NCI-H2227 treated with DMSO at 0.1 percent for 48 hours (cell line): ENCODE data around the gene TOPBP1.

Experiments used
- DNase-seq: peaks from one replicate; lab custom pipeline; 2025; lab: John Stamatoyannopoulos, UW

TOPBP1 gene

DNA sequence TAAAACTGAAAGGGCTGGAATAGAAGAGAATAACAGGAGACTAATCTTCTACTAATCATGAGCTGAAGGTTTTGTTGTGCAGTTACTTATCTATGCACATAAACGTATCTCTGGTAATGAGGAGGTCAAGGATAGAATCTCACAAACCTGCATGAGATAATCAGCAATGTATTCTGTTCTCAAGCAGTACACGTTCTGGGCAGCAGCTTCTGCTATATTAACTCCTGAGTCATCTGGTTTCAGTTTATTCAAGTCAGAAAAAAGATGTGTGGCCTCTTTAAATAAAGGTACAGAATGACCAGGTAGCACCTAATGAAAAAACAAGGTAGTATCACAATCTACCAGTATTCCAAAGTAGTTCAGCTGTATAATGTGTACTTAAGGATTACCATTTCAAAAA lies 53.4 kb downstream of the TOPBP1 start:
- DNase-seq, result no peak

DNA sequence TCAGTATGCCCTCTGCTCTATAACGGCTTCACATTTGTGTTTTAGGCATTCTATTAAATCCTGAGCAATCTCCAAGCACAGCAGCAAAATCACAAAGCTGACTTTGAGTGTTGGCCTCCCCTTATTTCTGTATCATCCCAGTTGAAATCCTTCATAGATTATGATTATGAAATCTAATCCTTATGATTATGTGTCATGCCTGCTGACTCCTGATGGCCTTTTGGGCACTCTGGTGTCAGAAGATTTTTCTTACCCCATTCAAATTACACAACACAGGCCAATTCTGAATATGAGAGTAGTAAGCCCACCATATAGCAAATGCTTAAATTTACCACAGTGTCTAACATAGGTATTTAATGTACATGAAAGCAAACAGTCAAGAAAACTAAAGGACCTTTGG lies 53.9 kb downstream of the TOPBP1 start:
- DNase-seq, result no peak

DNA sequence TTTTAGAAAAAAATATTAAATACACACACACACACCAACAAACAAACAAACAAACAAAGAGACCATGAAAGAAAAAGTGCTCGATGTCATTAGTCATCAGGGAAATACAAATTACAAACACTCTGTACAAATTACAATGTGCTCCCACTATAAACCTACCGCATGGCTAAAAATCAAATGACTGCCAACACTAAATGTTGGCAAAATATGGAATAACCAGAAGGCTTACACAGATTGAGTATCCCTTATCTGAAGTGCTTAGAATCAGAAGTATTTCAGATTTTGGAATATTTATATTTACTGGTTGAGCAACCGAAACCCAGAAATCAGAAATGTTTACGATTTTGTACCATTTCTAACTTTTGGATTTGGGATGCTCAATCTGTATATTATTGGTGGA lies 54.8 kb downstream of the TOPBP1 start:
- no peak for DNase-seq

DNA sequence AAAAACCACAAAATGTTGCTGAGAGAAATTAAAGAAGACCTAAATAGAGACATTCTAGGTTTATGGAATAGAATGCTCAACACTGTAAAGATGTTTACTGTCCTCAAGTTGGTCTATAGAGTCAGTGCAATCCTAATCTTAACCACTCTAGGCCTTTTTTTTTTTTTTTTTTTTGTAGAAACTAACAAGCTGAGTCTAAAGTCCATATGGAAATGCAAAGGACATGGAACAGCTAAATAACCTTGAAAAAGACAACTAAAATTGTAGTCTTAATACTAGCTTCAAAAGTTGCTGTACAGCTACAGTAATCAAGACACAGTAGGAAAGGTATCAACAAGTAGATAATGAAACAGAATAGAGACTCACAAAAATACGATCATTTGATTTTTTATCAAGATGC lies 55.4 kb downstream of the TOPBP1 start:
- DNase-seq, result no peak

DNA sequence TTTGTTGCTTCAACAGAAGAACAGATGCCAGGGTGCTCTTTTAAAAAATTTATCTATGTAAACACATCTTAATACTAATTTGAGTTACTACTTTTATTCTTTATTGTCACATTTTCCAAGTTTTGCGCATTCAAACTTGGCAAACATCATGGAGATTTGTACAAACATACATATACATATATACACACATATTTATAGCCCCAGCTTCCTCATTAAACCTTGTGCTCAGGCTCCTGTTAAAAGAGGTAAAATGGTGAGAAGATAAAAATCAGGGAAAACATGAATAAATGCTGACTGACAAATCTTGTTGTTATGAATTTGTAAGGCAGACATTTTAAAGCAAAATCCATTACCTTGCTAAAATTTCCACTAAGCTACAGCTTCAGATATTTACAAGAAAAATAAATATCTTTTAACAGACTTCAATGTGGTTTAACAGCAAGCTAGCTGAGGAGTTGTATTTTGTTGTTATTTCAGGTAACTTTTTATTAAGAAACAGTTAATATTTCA lies 61.1 kb downstream of the TOPBP1 start:
- no peak for DNase-seq

DNA sequence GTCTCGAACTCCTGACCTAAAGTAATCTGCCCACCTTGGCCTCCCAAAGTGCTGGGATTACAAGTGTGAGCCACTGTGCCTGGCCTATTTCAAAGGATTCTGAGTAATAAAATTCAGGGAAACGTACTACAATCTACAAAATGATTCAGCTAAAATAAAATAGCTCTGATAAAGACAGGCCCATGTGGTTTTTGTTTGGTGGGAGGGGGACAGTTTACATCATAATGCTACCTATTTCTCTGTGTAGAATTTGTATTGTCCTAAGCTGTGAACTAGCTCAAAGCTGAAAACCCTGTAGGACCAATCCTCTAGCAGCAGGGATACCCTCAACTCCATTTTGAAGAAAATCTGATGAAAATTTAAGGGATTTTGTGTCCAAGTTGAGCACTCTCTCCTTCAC lies 62.5 kb downstream of the TOPBP1 start:
- DNase-seq, result no peak

DNA sequence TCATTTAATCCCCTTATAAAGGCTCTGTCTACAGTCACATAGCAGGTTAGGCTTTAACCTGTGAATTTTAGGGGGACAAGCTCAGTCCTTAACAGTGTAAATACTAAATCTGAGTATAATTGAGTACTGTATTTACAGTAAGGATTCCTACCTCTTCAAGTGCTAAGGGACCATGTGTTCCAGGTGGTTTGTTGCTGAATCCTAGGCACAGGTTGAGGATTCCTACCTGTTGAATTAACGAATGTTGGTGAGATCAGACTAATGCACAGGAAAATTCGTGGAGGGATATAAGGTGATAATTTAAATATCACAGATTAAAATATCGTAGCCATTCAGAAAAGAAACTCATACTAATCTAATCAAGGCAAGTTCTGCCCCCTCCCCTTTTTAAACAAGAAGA lies 63.3 kb downstream of the TOPBP1 start:
- no peak for DNase-seq

DNA sequence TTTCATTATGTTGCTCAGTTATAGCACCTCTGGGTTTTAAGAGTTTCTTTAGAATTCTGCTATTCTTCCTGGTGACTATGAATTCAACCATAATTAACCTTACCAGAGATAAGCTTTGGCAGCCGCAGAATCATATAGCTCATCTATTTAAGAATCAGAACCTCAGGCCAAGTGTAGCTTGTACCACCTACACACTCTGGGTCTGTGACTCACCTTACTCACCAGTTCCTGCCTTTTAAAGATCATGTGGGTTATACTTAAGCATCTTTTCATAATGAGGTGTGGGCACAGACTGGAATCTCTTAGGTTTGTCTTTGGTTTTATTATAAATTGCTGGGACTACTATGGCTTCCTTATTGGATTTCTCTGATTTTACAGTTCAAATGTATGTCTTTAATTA lies 66.4 kb downstream of the TOPBP1 start:
- DNase-seq, result no peak

DNA sequence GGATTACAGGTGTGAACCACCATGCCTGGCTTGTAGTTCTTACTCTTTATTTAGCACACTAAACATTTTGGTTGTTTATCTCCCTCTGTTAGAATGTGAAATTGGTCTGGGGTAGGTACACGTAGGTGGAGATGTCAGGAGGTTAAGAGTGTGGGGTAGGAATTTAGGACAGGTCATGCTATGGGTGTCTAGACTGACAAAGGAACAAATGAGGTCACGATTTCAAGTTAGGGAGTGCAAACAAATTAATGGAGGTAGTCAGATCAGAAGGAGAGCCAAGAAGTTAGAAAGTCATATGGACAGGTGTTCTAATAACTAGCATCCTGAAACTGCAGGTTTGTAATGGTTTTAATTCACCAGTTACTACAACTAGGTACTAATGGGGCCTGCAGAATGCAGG lies 68.5 kb downstream of the TOPBP1 start:
- DNase-seq, result no peak

DNA sequence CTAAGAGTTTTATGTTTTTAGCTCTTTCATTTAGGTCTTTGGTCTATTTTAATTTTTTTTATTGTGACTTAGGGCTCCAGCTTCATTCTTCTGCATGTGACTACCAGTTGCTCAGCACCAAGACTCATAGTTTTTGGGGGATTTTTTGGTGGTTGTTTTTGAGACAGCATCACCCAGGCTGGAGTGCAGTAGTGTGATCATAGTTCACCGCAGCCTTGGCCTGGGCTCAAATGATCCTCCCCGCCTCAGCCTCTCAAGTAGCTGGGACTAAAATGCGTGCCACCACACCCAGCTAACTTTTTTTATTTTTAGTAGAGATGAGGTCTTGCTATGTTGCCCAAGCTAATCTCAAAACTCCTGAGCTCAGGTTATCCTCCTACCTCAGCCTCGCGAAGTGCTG lies 68.9 kb downstream of the TOPBP1 start:
- no peak for DNase-seq

DNA sequence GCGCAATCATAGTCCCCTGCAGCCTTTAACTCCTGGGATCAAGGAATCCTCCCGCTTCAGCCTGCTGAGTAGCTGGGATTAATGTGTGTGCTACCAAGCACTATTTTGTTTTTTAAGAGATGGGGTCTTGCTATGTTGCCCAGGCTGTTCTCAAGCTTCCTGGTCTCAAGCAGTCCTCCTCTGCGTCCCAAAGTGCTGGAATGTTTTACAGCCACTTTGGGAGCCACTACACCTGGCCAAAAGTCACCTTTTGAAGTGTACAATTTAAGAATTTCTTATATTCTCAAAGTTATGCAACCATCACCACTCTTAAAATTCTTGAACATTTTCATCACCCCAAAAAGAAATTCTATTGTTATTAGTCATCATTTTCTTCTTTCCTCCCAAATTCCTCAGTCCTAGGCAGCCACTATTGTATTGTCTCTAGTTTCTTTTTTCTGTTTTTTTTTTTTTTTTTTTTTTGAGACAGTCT lies 70.4 kb downstream of the TOPBP1 start:
- DNase-seq, result no peak

DNA sequence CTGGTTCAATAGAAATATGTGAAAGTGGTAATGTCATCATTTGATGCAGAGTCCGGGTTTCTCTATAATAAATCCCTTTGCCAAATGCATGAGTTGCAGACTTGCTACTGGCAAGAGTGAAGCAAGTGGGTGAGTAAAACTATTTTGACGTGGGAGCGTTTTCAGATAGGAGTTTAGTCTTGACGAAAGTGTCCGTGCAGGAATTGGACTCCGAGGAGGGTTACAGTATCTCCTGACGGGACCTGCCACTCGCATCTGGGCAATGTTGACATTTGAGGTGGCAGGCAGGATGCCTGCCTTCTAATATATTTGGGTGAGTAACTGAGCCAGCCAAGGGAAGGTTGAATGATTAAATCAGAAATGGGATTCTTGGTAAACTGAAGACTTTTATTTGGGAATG lies 72.2 kb downstream of the TOPBP1 start:
- DNase-seq, result no peak

DNA sequence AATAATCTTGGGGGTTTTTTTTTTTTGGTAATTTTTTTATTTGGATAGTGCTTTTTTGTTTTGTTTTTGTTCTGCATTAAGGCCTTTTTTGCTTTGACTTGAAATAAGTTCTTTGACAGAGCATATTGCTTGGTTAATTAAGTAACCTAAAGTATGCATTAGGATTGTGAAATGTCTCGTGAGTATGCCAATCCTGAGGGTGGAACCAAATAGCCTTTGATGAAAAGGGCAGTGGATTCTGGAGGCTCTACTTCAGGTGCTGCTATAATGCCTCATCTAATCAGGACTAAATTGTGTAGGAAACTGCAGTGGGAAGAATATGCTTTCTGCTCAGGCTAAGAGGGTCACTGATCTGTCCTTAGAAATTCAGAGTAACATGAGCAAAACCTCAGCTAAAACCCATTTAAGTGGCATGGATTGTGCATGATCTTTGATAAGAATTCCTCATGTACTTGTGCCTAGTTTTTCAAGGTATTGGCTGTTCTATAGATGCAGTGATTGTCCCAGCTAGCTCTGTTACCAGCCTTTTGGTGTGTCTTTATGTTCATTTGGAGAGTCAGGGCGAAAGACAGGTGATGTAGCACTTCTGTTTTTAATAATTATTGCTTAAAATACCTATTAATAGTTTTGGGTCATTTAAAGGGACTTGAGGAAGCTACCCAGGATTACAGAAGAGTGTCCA lies 72.8 kb downstream of the TOPBP1 start:
- no peak for DNase-seq

DNA sequence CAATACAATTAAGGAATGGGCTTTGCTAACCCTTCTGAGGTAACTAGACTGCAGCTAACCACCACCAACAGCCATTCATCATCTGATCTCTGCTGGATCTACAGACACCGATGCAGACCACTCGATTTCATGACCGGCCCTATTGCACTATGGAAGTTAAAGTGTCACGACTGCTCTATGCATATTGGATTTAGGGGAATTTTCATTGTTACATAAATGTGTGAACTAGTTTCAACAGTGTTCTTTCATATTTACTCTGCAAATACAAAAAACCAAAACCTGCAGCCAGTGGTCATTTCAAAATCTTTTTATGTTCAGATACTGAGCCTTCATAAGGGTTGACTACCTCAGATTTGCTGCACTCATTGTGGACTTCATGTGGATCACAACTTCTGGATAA lies 73.7 kb downstream of the TOPBP1 start:
- DNase-seq, result no peak

DNA sequence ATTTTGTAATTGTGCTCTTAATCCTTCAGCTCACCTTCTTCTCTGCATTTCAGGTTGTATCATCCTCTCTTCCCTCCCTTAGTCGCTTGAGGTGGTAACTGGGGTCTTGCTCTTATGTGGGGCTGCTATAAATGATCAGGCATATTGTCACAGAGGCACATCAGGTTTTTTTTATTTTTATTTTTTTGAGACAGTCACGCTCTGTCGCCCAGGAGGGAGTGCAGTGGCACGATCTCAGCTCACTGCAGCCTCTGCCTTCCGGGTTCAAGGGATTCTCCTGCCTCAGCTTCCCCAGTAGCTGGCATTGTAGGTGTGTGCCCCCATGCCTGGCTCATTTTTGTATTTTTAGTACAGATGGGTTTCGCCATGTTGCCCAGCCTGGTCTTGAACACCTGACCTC lies 78.3 kb downstream of the TOPBP1 start:
- DNase-seq, result no peak

DNA sequence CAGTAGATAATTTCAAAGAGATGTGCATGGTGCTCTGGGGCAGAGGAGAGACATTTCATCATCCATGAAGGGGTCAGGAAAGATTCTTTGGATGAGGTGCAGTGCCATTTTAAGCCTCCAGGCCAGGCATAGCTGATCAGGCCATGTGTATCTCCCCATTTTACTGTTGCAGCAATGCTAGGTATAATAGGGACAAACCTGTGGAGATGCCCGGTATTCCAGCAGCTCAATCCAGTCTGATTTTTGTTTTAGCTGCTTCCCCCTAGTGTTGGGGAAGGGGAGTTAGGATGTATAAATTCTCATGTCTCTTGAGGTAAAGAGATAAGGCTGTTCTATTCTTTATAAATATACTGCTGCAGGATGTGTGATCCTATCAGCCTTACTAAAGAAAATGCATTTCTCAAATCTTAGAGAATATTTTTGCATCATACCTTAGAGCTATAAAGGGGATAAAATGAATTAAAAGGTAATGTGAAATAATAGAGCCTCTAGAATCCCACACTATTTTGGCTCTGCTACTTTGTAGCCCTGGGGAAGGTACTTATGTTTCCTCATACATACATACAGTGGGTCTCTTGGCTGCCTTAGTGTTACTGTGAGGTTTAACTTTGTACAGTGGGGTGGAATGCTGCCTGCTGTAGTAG lies 83.1 kb downstream of the TOPBP1 start:
- no peak for DNase-seq

DNA sequence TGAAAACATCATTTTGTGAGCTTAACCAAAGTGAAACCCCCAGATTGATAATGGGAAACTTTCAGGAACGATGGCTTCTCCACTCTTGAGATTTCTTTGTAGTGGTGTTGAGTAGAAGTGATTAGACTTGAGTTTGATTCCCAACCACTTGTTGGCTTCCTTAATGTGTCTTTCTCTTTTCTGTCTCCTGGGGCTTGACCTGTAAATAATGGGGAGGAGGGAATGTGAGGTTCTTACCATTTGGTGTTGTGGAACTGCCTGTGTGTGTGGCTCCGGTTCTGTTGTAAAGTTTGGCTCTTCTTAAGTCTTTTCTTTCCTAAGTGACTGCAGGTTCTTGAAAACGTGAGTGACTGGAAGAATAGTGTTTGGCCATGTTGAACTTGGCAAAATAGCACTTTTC lies 85.6 kb downstream of the TOPBP1 start:
- DNase-seq, result no peak

DNA sequence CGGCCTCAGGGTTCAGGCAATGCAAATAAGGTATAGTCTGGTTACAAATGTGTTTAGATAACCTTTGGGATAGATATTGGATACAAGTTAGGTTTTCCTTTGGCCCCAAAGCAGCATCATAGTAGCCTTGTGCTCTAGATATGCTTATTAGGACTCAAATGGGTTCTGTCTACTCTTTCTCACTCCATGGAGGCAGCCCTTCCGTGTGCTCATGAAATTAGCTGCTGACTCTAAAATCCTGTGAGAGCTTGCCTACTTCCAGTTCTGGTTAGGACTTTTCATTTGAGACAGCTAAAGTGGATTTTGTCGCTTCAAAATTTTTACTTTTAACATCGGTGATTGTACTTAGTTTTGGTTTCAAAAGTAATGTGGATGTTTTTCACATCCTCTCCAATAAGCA lies 86.7 kb downstream of the TOPBP1 start:
- DNase-seq, result no peak

DNA sequence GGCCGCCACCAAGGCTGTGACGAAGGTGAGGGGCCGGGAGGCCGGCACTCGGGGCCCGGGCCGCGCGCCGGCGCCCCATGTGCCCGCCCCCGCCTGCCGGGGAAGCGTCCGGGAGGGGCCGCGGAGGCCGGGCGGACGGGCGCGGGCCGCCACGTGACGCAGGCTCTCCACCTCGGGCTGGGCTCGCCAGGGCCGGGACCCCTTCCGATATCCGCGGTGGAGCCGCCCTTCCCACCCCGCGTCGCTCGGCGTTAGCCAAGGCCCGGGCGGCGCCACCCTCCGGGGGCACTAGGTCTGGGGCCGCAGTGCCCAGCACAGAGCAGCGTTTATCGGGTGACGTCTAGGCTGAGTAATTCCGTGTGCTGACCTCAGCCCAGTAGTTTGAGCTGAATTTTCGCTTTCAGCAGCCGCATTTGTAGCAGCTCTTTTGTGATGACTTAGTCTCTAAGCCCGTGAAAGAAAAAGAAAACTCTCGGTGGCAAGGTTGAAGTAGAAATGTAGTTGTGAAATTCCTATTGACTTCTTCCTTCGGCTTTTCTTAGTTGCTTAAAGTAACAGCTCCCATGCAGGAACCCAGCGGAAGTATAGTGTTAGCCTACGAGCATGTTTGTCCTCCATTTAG lies 87.4 kb downstream of the TOPBP1 start:
- DNase-seq, result no peak

DNA sequence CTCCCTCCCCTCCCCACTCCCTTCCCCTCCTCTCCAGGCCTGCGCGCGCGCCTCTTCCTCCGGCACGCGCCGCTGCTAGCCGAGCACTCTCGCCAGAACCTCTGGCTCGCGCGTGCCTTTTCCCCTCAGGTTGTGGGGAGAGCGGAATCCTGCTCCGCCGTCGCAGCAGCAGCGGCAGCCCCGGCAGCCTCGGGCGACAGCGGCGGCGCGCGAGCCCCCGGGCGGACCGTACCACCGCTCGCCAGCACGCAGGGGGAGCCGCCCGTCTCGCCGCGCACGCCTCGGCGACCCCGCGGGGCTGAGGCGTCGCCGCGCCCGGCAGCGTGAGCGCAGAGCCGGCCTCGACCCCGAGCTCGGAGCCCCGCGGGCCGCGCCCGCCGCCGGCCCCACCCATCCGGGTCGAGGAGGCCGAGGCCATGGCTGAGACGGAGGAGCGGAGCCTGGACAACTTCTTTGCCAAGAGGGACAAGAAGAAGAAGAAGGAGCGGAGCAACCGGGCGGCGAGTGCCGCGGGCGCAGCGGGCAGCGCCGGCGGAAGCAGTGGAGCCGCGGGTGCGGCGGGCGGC lies 88.0 kb downstream of the TOPBP1 start, which contains the start of gene CDV3:
CDV3 (plus strand) TSS at position 58 of the 566 bp plus-strand sequence; CDS start at position 417, 359 bp downstream.
- no peak for DNase-seq

DNA sequence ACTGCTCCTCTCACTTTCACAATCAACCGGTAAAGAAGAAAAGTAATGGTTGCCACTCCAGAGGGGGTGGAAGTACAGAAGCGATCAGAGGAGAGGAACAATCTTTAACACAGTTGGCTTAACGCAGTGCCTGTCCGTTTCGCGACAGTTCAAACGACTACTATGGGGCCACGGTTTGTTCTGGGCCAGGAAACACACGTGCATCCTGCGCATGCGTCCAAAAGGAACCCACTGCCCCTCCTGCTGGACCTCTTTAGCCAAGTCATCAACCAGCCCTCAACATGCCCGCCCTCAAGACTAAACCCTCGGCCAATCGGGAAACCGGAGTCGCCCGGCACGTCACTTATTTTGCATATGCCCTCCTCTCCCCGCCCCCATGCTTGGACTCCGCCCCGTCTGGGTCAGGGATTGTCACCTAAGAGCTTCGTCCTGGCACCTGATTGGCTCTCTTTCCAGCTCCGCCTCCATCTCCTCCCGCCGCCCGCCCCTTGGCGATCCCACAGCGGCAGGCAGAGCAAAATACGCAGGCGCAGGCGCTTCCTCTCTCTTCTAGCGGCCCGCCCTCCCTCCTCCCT lies 88.6 kb downstream of the TOPBP1 start:
- no peak for DNase-seq
